Caco-2 (cell line): ENCODE measurements around the gene LRRC4C. TPM values are rescaled to one million over a fixed set of nuclear protein-coding genes. Genes with fewer than 3 reads are reported as not detected.

Source experiments
- BruUV-seq: library from RNA; stranded (reverse); fragments of 400-500 nt; replicated peaks from 2 replicates; lab custom pipeline; 2021; lab: Mats Ljungman, UMichigan
- CTCF ChIA-PET: fragments of 300-600 bp; sonication (Branson Sonifier 250); formaldehyde crosslinking; loops from one replicate; lab custom pipeline; 2022; ENCODE audit warnings: antibody characterized with exemption; lab: Charles Lee
- POLR2A ChIA-PET: fragments of 300-600 bp; sonication (Branson Sonifier 250); formaldehyde crosslinking; loops from one replicate; lab custom pipeline; 2022; ENCODE audit warnings: antibody characterized with exemption; lab: Charles Lee
- DNase-seq, 2 experiments: peaks; one replicate each; pipeline versions ENCODE4 v3.0.0 to v3.0.0-alpha.2; 2020 to 2022
- H3K27me3 ChIP-seq: replicated peaks from 2 replicates; pipeline ENCODE4 v1.6.0; 2011; ENCODE audit warnings: low read length; ENCODE audit not compliant: control insufficient read depth, insufficient read depth
- H3K36me3 ChIP-seq: 2 replicates; pipeline ENCODE4 v1.5.1; 2011; ENCODE audit warnings: low read length; ENCODE audit not compliant: control insufficient read depth, insufficient read depth
- H3K4me1 ChIP-seq: fragments of 250-450 bp; sonication (Bioruptor Pico); 2 replicates; pipeline ENCODE4 v1.5.1; 2020; ENCODE audit warnings: mild to moderate bottlenecking
- H3K4me3 ChIP-seq: 2 replicates; pipeline ENCODE4 v1.5.1; 2011; ENCODE audit warnings: low read depth, mild to moderate bottlenecking, control low read depth, low read length
- H3K9me3 ChIP-seq: fragments of 250-450 bp; sonication (Bioruptor Pico); 2 replicates; pipeline ENCODE4 v1.5.1; 2020; ENCODE audit warnings: mild to moderate bottlenecking, moderate library complexity
- H3K27ac Mint-ChIP-seq: one replicate; pipeline ENCODE4 v1.8.0; 2022; ENCODE audit warnings: mixed read lengths; ENCODE audit not compliant: unreplicated experiment
- H3K27me3 Mint-ChIP-seq: one replicate; pipeline ENCODE4 v1.8.0; 2022; ENCODE audit warnings: mixed read lengths; ENCODE audit not compliant: insufficient read depth, unreplicated experiment
- H3K36me3 Mint-ChIP-seq: one replicate; pipeline ENCODE4 v1.8.0; 2022; ENCODE audit warnings: mild to moderate bottlenecking, mixed read lengths; ENCODE audit not compliant: insufficient read depth, unreplicated experiment
- H3K4me1 Mint-ChIP-seq: one replicate; pipeline ENCODE4 v1.8.0; 2022; ENCODE audit warnings: low read depth, mixed read lengths; ENCODE audit not compliant: unreplicated experiment
- H3K4me3 Mint-ChIP-seq: one replicate; pipeline ENCODE4 v1.8.0; 2022; ENCODE audit warnings: mild to moderate bottlenecking, moderate library complexity, mixed read lengths; ENCODE audit not compliant: unreplicated experiment
- H3K9me3 Mint-ChIP-seq: one replicate; pipeline ENCODE4 v1.8.0; 2022; ENCODE audit warnings: mixed read lengths; ENCODE audit not compliant: unreplicated experiment
- CTCF ChIP-seq, 2 experiments: fragments of 200-600 bp in 1 of 2; IDR thresholded peaks; 1 replicate in 1 of 2; 2 replicates in 1 of 2; pipeline versions ENCODE4 v1.5.1 to v1.8.0; 2011 to 2022; ENCODE audit warnings: antibody characterized with exemption in 1 of 2, control low read depth in 1 of 2, inconsistent platforms in 1 of 2, low read depth in 1 of 2, low read length in 1 of 2, mild to moderate bottlenecking in 1 of 2, moderate library complexity in 1 of 2; ENCODE audit not compliant: insufficient read depth in 1 of 2, severe bottlenecking in 1 of 2, unreplicated experiment in 1 of 2
- intact Hi-C: fragments of 100-400 bp; cut with micrococcal nuclease; formaldehyde crosslinking; loops from one replicate; pipeline ENCODE4 v1.10.0; 2022; ENCODE audit not compliant: unreplicated experiment
- total RNA-seq: library from RNA; stranded (reverse); gene quantifications from 2 replicates; pipeline ENCODE4 v1.2.3, GENCODE V29; 2022

The LRRC4C gene
- total RNA-seq, 1 experiment from 2014 or later = not detected

GRCh38 chr11:41320653-41321052, 138.8 kb downstream of the LRRC4C start:
- no peak overlapping the region for H3K4me3 ChIP-seq
- CTCF ChIA-PET = no interaction called here
- no peaks in the 10 kb centered on the region for H3K27me3 ChIP-seq
- H3K27ac Mint-ChIP-seq = no peak overlapping the region
- H3K4me1 Mint-ChIP-seq = no peaks in the 10 kb centered on the region
- no peaks in the 10 kb centered on the region for H3K9me3 Mint-ChIP-seq
- intact Hi-C loops = no loop called here
- no peak for DNase-seq
- no peaks in the 10 kb centered on the region for H3K9me3 ChIP-seq
- no peaks in the 10 kb centered on the region for H3K27me3 Mint-ChIP-seq
- H3K36me3 ChIP-seq = no peaks in the 10 kb centered on the region
- no peaks in the 10 kb centered on the region for H3K4me1 ChIP-seq
- POLR2A ChIA-PET = no interaction called here
- no peak overlapping the region for H3K4me3 Mint-ChIP-seq
- BruUV-seq = no TSS peak
- H3K36me3 Mint-ChIP-seq = no peaks in the 10 kb centered on the region
- no peak for TF ChIP-seq CTCF (IDR thresholded peaks at IDR 0.05; ENCODE audit: insufficient read depth in 1 of 2, low read depth in 1 of 2, low read length in 1 of 2, severe bottlenecking in 1 of 2, unreplicated experiment in 1 of 2)

- Histone ChIP-seq H3K27me3 (no peaks in the 10 kb centered on the region), H3K36me3 (no peaks in the 10 kb centered on the region), H3K9me3 (no peaks in the 10 kb centered on the region), H3K4me3 (no peak overlapping the region), H3K4me1 (no peaks in the 10 kb centered on the region)
- no peak overlapping the region for H3K4me3 Mint-ChIP-seq
- no peaks in the 10 kb centered on the region for H3K9me3 Mint-ChIP-seq
- no peak for TF ChIP-seq CTCF (IDR thresholded peaks at IDR 0.05; ENCODE audit: insufficient read depth in 1 of 2, low read depth in 1 of 2, low read length in 1 of 2, severe bottlenecking in 1 of 2, unreplicated experiment in 1 of 2)
- H3K4me1 Mint-ChIP-seq = no peaks in the 10 kb centered on the region
- H3K27ac Mint-ChIP-seq = no peak overlapping the region
- no peak for DNase-seq
- H3K27me3 Mint-ChIP-seq = no peaks in the 10 kb centered on the region
- intact Hi-C loops = no loop called here
- no TSS peak for BruUV-seq
- ChIA-PET POLR2A (no interaction called here), CTCF (no interaction called here)
- no peaks in the 10 kb centered on the region for H3K36me3 Mint-ChIP-seq
Observed at GRCh38 chr11:41320238-41320637, 139.2 kb downstream of the LRRC4C start.

- BruUV-seq = no TSS peak
- Mint-ChIP-seq H3K36me3 (no peaks in the 10 kb centered on the region), H3K4me3 (no peak overlapping the region), H3K27ac (no peak overlapping the region), H3K9me3 (no peaks in the 10 kb centered on the region), H3K27me3 (no peaks in the 10 kb centered on the region), H3K4me1 (no peaks in the 10 kb centered on the region)
- ChIA-PET POLR2A (no interaction called here), CTCF (no interaction called here)
- no peak for DNase-seq
- H3K36me3 ChIP-seq = no peaks in the 10 kb centered on the region
- H3K9me3 ChIP-seq = no peaks in the 10 kb centered on the region
- no peaks in the 10 kb centered on the region for H3K4me1 ChIP-seq
- H3K4me3 ChIP-seq = no peak overlapping the region
- intact Hi-C loops = loop anchor here (10.0 kb wide), 1 partner anchor 115 kb away; no protein-coding TSS in a partner anchor
- H3K27me3 ChIP-seq = no peaks in the 10 kb centered on the region
- no peak for TF ChIP-seq CTCF (IDR thresholded peaks at IDR 0.05; ENCODE audit: insufficient read depth in 1 of 2, low read depth in 1 of 2, low read length in 1 of 2, severe bottlenecking in 1 of 2, unreplicated experiment in 1 of 2)
Observed at GRCh38 chr11:41319434-41319833, 140.0 kb downstream of the LRRC4C start.
